ENCODE data around the gene GRAMD1B.

GRCh38 chr11:123587559-123587958 lies 157.5 kb downstream of the GRAMD1B start:
- TF ChIP-seq CTCF (conservative IDR thresholded peaks at IDR 0.05; ENCODE audit: low read length) (no peak), EZH2phosphoT487 (IDR thresholded peaks at IDR 0.05; ENCODE audit: borderline replicate concordance) (no peak)

Measured in Loucy (cell line).